Parathyroid adenoma (tissue), 2 donors: ENCODE data around the gene RGMB.
"Not testable (repeated sequence)": the region's sequence is repeated elsewhere in the genome, so short reads cannot be mapped to it uniquely, and the experiment has no call there.

Source experiments
- H2AFZ ChIP-seq: fragments of 300-600 bp; sonication (generic); one replicate; pipeline ENCODE4 v1.7.0; 2017; ENCODE audit warnings: antibody characterized with exemption, mild to moderate bottlenecking
- H3K27ac ChIP-seq: fragments of 300-600 bp; sonication (generic); one replicate; pipeline ENCODE4 v1.7.0; 2017
- H3K27me3 ChIP-seq: fragments of 300-600 bp; sonication (generic); one replicate; pipeline ENCODE4 v1.7.0; 2017; ENCODE audit warnings: low read length; ENCODE audit not compliant: control insufficient read depth, insufficient read depth
- H3K36me3 ChIP-seq: fragments of 300-600 bp; sonication (generic); one replicate; pipeline ENCODE4 v1.7.0; 2017; ENCODE audit warnings: low read length; ENCODE audit not compliant: control insufficient read depth, insufficient read depth
- H3K4me1 ChIP-seq: fragments of 300-600 bp; sonication (generic); one replicate; pipeline ENCODE4 v1.7.0; 2017; ENCODE audit warnings: control low read depth
- H3K4me2 ChIP-seq: fragments of 300-600 bp; sonication (generic); one replicate; pipeline ENCODE4 v1.7.0; 2017; ENCODE audit warnings: low read length
- H3K4me3 ChIP-seq: fragments of 300-600 bp; sonication (generic); one replicate; pipeline ENCODE4 v1.7.0; 2017; ENCODE audit warnings: low read depth, low read length
- H3K79me2 ChIP-seq: fragments of 300-600 bp; sonication (generic); one replicate; pipeline ENCODE4 v1.7.0; 2017; ENCODE audit warnings: control low read depth
- H3K9ac ChIP-seq: fragments of 300-600 bp; sonication (generic); one replicate; pipeline ENCODE4 v1.7.0; 2017; ENCODE audit warnings: mild to moderate bottlenecking
- H3K9me3 ChIP-seq: fragments of 300-600 bp; sonication (generic); one replicate; pipeline ENCODE4 v1.7.0; 2017; ENCODE audit warnings: low read length; ENCODE audit not compliant: control insufficient read depth
- CTCF ChIP-seq: fragments of 300-600 bp; sonication (generic); IDR thresholded peaks from one replicate; pipeline ENCODE4 v1.7.0; 2017; ENCODE audit warnings: antibody characterized with exemption, mild to moderate bottlenecking
- donor health status: primary hyperparathyroidism.

Gene RGMB

GRCh38 chr5:98742396-98743073 is 30.9 kb upstream of the RGMB start:
- Histone ChIP-seq H3K79me2 (no peaks in the 10 kb centered on the region), H3K27ac (no peak overlapping the region), H3K9ac (no peak overlapping the region), H2AFZ (no peak overlapping the region), H3K9me3 (no peaks in the 10 kb centered on the region), H3K36me3 (no peaks in the 10 kb centered on the region), H3K4me2 (no peak overlapping the region), H3K27me3 (no peaks in the 10 kb centered on the region), H3K4me1 (no peaks in the 10 kb centered on the region), H3K4me3 (no peak overlapping the region)
- no peak for TF ChIP-seq CTCF

GRCh38 chr5:98748259-98748658 is 25.2 kb upstream of the RGMB start:
- H3K4me3 ChIP-seq, H2AFZ ChIP-seq, H3K36me3 ChIP-seq: not testable (repeated sequence)

GRCh38 chr5:98749046-98749445 is 24.4 kb upstream of the RGMB start:
- Histone ChIP-seq H3K9ac (no peak overlapping the region), H3K27ac (no peak overlapping the region), H3K79me2 (no peaks in the 10 kb centered on the region), H3K4me1 (no peaks in the 10 kb centered on the region), H3K36me3 (no peaks in the 10 kb centered on the region), H2AFZ (no peak overlapping the region), H3K27me3 (no peaks in the 10 kb centered on the region), H3K9me3 (no peaks in the 10 kb centered on the region), H3K4me2 (no peak overlapping the region), H3K4me3 (no peak overlapping the region)
- no peak for TF ChIP-seq CTCF

More at GRCh38 chr5:98748259-98748658, 25.2 kb upstream of the RGMB start:
- not testable (repeated sequence) for H3K9me3 ChIP-seq, H3K27me3 ChIP-seq, H3K9ac ChIP-seq, H3K27ac ChIP-seq, H3K79me2 ChIP-seq, H3K4me2 ChIP-seq, H3K4me1 ChIP-seq

GRCh38 chr5:98750693-98751092 is 22.8 kb upstream of the RGMB start:
- H3K4me3 ChIP-seq: no peak overlapping the region
- no peaks in the 10 kb centered on the region for H3K9me3 ChIP-seq
- H3K27ac ChIP-seq: no peak overlapping the region
- H3K4me2 ChIP-seq: no peak overlapping the region
- H2AFZ ChIP-seq: no peak overlapping the region
- no peaks in the 10 kb centered on the region for H3K27me3 ChIP-seq
- no peaks in the 10 kb centered on the region for H3K4me1 ChIP-seq
- no peak overlapping the region for H3K9ac ChIP-seq
- no peaks in the 10 kb centered on the region for H3K79me2 ChIP-seq
- no peak for TF ChIP-seq CTCF
- no peaks in the 10 kb centered on the region for H3K36me3 ChIP-seq

- H3K4me2 ChIP-seq, H3K27me3 ChIP-seq, H3K9ac ChIP-seq, H3K9me3 ChIP-seq, H3K79me2 ChIP-seq, H3K36me3 ChIP-seq, H3K4me3 ChIP-seq, H3K27ac ChIP-seq, H2AFZ ChIP-seq, H3K4me1 ChIP-seq: not testable (repeated sequence)
Observed at GRCh38 chr5:98752331-98752730, 21.1 kb upstream of the RGMB start.

GRCh38 chr5:98752801-98753200 is 20.7 kb upstream of the RGMB start:
- H3K9me3 ChIP-seq, H3K4me1 ChIP-seq, H3K4me2 ChIP-seq, H3K27ac ChIP-seq, H3K9ac ChIP-seq, H3K36me3 ChIP-seq, H3K4me3 ChIP-seq, H3K27me3 ChIP-seq, H2AFZ ChIP-seq, H3K79me2 ChIP-seq: not testable (repeated sequence)
